ENCODE measurements around the gene ITPRIPL2.

The ITPRIPL2 gene

DNA sequence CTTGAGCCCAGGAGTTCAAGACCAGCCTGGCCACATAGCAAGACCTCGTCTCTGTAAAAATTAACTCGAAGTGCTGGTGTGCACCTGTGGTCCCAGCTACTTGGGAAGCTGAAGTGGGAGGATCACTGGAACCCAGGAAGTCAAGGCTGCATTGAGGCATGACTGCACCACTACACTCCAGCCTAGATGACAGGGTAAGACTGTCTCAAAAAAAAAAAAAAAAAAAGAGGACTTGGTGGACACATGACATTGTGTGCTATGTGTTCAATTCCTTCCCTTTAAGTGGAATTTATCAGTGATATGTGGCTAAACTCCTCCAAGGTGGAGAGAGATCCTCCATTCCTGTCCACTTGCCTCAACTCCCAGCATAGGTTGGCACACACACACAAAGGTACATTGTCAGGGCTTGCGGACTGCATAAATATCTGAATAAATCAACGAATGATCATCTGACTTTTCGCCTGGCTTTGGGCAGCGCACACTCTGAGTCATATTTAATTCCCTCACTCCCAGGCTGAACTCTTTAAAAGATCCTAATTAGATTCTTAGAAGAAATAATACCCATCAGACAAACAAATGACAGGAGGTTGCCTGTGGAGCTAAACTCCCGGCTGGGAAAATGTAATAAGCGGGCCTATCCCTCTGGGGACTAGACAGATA is 29.3 kb downstream of the ITPRIPL2 start:
- no peak for DNase-seq (ENCODE audit: low read depth)

DNA sequence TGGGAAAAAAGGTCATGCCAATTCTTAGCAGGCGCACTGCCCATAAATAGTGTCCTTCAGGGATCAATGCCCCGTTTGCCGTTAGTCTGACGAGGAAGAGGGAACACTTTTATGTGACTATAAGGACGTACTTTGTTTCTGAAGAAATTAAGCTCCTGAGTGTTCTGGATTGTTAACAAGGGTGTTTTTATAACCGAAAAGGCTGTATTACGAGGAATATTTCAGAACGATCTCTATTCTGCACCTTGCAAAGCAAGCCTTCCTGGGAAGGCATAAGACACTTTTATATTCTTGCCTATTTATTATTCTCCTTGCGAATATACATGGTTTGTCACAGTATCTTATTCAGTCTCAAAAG is 29.8 kb downstream of the ITPRIPL2 start:
- DNase-seq (ENCODE audit: low read depth) = no peak

DNA sequence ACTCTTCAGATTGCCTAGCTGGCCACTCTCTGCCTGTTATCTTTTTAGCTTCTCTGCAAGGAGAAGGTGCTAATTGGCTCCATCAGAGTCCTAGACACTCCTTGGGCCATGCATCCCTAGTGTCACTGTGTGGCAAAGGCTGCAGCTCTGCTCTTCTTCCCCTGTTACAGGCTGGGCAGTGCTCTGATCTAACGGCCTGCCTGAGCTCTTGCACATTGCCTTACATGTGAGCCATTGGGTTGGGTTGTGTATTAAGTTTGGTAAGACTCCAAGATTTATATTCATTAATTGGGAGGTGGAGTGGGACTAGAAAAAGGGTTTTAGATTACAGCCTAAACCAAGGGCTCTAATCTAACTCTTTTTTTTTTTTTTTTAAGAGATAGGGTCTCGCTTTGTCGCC is 31.2 kb downstream of the ITPRIPL2 start:
- no peak for DNase-seq (ENCODE audit: low read depth)

GRCh38 chr16:19147126-19147525 is 33.4 kb downstream of the ITPRIPL2 start:
- no peak for DNase-seq (ENCODE audit: low read depth)

GRCh38 chr16:19147627-19148026 is 33.9 kb downstream of the ITPRIPL2 start:
- DNase-seq (ENCODE audit: low read depth) = no peak

DNA sequence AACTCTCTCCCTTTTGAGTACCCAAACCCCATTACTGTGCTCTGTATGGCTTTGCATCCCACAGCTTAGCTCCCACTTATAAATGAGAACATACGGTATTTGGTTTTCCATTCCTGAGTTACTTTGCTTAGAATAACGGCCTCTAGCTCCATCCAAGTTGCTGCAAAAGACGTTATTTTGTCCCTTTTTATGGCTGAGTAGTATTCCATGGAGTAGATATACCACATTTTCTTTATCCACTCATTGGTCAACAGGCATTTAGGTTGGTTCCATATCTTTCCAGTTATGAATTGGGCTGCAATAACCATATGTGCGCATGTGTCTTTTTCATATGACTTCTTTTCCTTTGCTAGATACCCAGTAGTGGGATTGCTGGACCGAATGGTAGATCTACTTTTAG is 34.4 kb downstream of the ITPRIPL2 start:
- no peak for DNase-seq (ENCODE audit: low read depth)

GRCh38 chr16:19151310-19151709 is 37.5 kb downstream of the ITPRIPL2 start:
- no peak for DNase-seq (ENCODE audit: low read depth)

GRCh38 chr16:19152042-19152441 is 38.3 kb downstream of the ITPRIPL2 start:
- DNase-seq (ENCODE audit: low read depth) = no peak

DNA sequence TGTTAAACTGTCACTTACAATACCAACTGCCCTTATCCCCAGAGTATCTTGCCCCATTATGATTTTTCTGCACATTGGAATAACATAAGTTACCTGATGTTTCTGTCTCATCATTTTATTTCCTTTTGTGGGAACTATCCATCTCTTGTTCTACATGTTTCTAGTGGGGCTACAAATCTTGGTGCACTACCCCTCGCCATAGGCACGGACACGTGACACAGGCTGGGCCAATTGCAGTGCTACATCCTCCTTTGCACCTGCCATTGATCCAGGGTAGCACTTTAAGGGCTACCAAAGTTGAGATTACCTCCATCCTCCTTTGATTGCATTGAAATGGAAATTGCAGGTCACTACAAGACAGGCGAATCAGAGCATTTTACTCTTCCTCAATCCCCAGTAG is 40.1 kb downstream of the ITPRIPL2 start:
- no peak for DNase-seq (ENCODE audit: low read depth)

DNA sequence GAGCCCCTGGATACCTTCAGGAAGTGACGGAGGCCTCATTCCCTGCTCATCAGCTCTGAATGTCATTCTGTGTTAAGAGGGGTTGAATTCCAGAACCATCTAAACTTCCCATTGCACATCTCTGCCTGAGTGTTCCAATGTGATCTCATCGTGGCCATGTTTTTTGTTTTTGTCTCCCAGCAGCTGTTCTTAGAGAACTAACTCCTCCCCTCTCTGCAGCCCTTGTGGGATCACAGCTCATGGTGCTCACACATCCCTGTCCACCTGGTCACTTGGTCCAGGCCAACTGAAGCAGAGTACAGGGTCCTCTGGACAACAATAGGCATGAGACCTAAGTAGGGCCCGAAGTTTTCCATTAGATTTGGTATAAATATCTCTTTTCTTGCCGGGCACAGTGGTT is 48.3 kb downstream of the ITPRIPL2 start:
- DNase-seq (ENCODE audit: low read depth) = no peak

- DNase-seq (ENCODE audit: low read depth) = no peak
Measured at GRCh38 chr16:19163215-19163614, 49.5 kb downstream of the ITPRIPL2 start.

- no peak for DNase-seq (ENCODE audit: low read depth)
Measured at GRCh38 chr16:19164285-19164684, 50.5 kb downstream of the ITPRIPL2 start.

DNA sequence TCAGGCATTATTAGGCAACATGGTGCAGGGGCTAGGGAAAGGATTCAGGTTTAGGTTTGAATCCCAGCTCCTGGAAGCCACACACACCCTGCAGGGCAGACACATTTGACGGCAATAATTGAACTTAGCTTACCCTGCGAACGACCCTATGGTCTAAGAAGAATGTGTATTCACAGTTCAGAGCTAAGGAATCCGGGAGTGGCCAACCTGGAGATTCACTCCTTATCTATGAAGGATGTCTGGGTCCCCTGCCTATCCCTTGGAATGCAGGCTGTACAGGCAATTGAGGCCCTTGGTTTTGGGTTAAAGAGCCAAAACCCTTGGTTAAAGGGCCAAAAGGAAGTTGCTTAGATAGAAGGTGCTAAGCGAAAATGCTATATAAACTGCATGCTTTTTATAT is 51.3 kb downstream of the ITPRIPL2 start:
- no peak for DNase-seq (ENCODE audit: low read depth)

DNA sequence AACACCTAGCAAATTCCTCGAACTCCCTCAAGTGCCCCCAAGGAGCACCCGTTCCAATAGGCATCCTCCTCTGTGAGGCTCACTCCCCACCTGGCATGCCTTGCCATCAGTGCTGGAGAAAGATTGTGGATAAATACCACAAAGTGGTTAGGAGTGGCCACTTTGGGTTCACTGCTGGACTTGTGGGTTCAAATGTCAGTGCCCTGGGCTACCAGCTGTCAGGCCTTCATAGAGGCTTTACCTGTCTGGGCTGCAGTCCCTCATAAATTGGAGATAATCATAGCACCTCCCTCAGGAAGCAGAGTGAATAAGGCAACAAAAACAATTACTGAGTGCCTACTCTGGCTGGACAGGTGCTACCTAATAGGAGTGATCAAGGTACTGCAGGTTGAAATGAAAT is 52.7 kb downstream of the ITPRIPL2 start:
- DNase-seq (ENCODE audit: low read depth) = no peak

GRCh38 chr16:19167710-19168370 is 54.1 kb downstream of the ITPRIPL2 start, which contains the start of gene SYT17:
Gene SYT17, plus strand, starts transcription at chr16:19168240. Its CDS starts 407 bp downstream, at chr16:19168647.
- DNase-seq (ENCODE audit: low read depth) = no peak

GRCh38 chr16:19168371-19169081 is 54.8 kb downstream of the ITPRIPL2 start:
- DNase-seq (ENCODE audit: low read depth) = no peak

- DNase-seq (ENCODE audit: low read depth) = no peak
Measured at GRCh38 chr16:19169082-19169639, 55.4 kb downstream of the ITPRIPL2 start.

GRCh38 chr16:19170043-19170655 is 56.4 kb downstream of the ITPRIPL2 start:
- DNase-seq (ENCODE audit: low read depth) = no peak
